Ascending aorta (tissue), 2 donors: ENCODE data around the gene IL1F10. TPM values are rescaled to one million over a fixed set of nuclear protein-coding genes. Genes with fewer than 3 reads are reported as not detected.

Experiments used
- DNase-seq, 2 donors: peaks; one replicate each; pipeline ENCODE4 v3.0.0-alpha.2; 2019; ENCODE audit warnings: low spot score in 2 of 2
- H3K27ac ChIP-seq, 2 donors: fragments of 200-600 bp; sonication (generic); one replicate each; pipeline ENCODE4 v1.5.1; 2016 to 2017; ENCODE audit warnings: mild to moderate bottlenecking in 1 of 2
- H3K27me3 ChIP-seq: fragments of 200-600 bp; sonication (generic); one replicate; pipeline ENCODE4 v1.5.1; 2017
- H3K36me3 ChIP-seq, 2 donors: fragments of 200-600 bp; sonication (generic); one replicate each; pipeline ENCODE4 v1.5.1; 2016
- H3K4me1 ChIP-seq, 2 donors: fragments of 200-600 bp; sonication (generic); one replicate each; pipeline ENCODE4 v1.5.1; 2016 to 2017; ENCODE audit warnings: mild to moderate bottlenecking in 1 of 2
- H3K4me3 ChIP-seq, 2 donors: fragments of 200-600 bp; sonication (generic); one replicate each; pipeline ENCODE4 v1.5.1; 2016 to 2017; ENCODE audit warnings: mild to moderate bottlenecking in 1 of 2
- H3K9me3 ChIP-seq, 2 donors: fragments of 200-600 bp; sonication (generic); one replicate each; pipeline ENCODE4 v1.5.1; 2016
- CTCF ChIP-seq, 3 experiments: fragments of 200-600 bp in 2 of 3; fragments of 450-650 bp in 1 of 3; sonication (generic) in 2 of 3; IDR thresholded peaks; one replicate each; pipeline ENCODE4 v1.5.1; 2016 to 2019; ENCODE audit warnings: antibody characterized with exemption in 3 of 3, mild to moderate bottlenecking in 1 of 3, moderate library complexity in 1 of 3
- intact Hi-C: fragments of 100-400 bp; cut with DNase I; formaldehyde crosslinking; loops from one replicate; pipeline ENCODE4 v1.15.1; 2023
- total RNA-seq: library from RNA; depleted of rRNA; stranded (reverse); fragments of >200 nt; gene quantifications from one replicate; pipeline ENCODE4 v1.1.0, GENCODE V29; 2016

The IL1F10 gene
- total RNA-seq, 1 donor from 2014 or later, result not detected

- DNase-seq, result no peak
- no peak overlapping the region for H3K4me3 ChIP-seq
- no peaks in the 10 kb centered on the region for H3K9me3 ChIP-seq
- no peaks in the 10 kb centered on the region for H3K36me3 ChIP-seq
- intact Hi-C loops, result no loop called here
- H3K4me1 ChIP-seq, result no peaks in the 10 kb centered on the region
- no peak for TF ChIP-seq CTCF (IDR thresholded peaks at IDR 0.05)
- H3K27me3 ChIP-seq, result no peaks in the 10 kb centered on the region
- H3K27ac ChIP-seq, result no peak overlapping the region
Measured at GRCh38 chr2:113118263-113118657, 50.5 kb downstream of the IL1F10 start.

GRCh38 chr2:113119111-113119510 is 51.3 kb downstream of the IL1F10 start:
- Histone ChIP-seq H3K36me3 (no peaks in the 10 kb centered on the region), H3K4me1 (no peaks in the 10 kb centered on the region), H3K27me3 (no peaks in the 10 kb centered on the region), H3K27ac (no peak overlapping the region), H3K4me3 (no peak overlapping the region), H3K9me3 (no peaks in the 10 kb centered on the region)
- DNase-seq, result no peak
- TF ChIP-seq CTCF (IDR thresholded peaks at IDR 0.05), result no peak
- intact Hi-C loops, result no loop called here

- Histone ChIP-seq H3K27me3 (no peaks in the 10 kb centered on the region), H3K9me3 (no peaks in the 10 kb centered on the region), H3K36me3 (no peaks in the 10 kb centered on the region), H3K4me1 (no peaks in the 10 kb centered on the region), H3K4me3 (no peak overlapping the region), H3K27ac (no peak overlapping the region)
- TF ChIP-seq CTCF (IDR thresholded peaks at IDR 0.05), result no peak
- intact Hi-C loops, result no loop called here
- DNase-seq, result no peak
Measured at GRCh38 chr2:113120861-113121260, 53.1 kb downstream of the IL1F10 start.

GRCh38 chr2:113122364-113122763 is 54.6 kb downstream of the IL1F10 start:
- no peak for DNase-seq
- no peaks in the 10 kb centered on the region for H3K36me3 ChIP-seq
- no peak overlapping the region for H3K4me3 ChIP-seq
- no peaks in the 10 kb centered on the region for H3K9me3 ChIP-seq
- H3K27ac ChIP-seq, result no peak overlapping the region
- TF ChIP-seq CTCF (IDR thresholded peaks at IDR 0.05), result no peak
- H3K4me1 ChIP-seq, result no peaks in the 10 kb centered on the region
- no peaks in the 10 kb centered on the region for H3K27me3 ChIP-seq
- intact Hi-C loops, result no loop called here

- no peak overlapping the region for H3K4me3 ChIP-seq
- intact Hi-C loops, result no loop called here
- H3K4me1 ChIP-seq, result no peaks in the 10 kb centered on the region
- H3K27ac ChIP-seq, result no peak overlapping the region
- no peak for TF ChIP-seq CTCF (IDR thresholded peaks at IDR 0.05)
- no peaks in the 10 kb centered on the region for H3K27me3 ChIP-seq
- DNase-seq, result no peak
- H3K36me3 ChIP-seq, result no peaks in the 10 kb centered on the region
- H3K9me3 ChIP-seq, result no peaks in the 10 kb centered on the region
Measured at GRCh38 chr2:113123726-113124125, 56.0 kb downstream of the IL1F10 start.
